Measurements from ENCODE around the gene ACBD6.

- TF ChIP-seq CTCF (IDR thresholded peaks at IDR 0.05): no peak
- TF ChIP-seq POLR2A (IDR thresholded peaks at IDR 0.05): no peak
Measured at GRCh38 chr1:180376253-180376652, 126.1 kb downstream of the ACBD6 start.

All from lower leg skin (tissue), 3 donors.